Keratinocyte (primary cell): ENCODE data around the gene ARID5A. TPM values are rescaled to one million over a fixed set of nuclear protein-coding genes. Genes with fewer than 3 reads are reported as not detected.

Experiments used
- DNase-seq: peaks from one replicate; pipeline ENCODE4 v3.0.0-alpha.2; 2011; ENCODE audit warnings: low read depth, missing footprints, low spot score
- FAIRE-seq: peaks from 2 replicates; lab custom pipeline; 2011; peaks lifted over from hg19 to GRCh38; lab: Jason Lieb, UNC
- H2AFZ ChIP-seq: 2 replicates; pipeline ENCODE4 v1.6.0; 2012; ENCODE audit warnings: low read length, control low read depth, inconsistent platforms; ENCODE audit not compliant: control insufficient read depth
- H3K27ac ChIP-seq: 2 replicates; pipeline ENCODE4 v1.5.1; 2011; ENCODE audit warnings: low read length; ENCODE audit not compliant: control insufficient read depth, insufficient read depth
- H3K27me3 ChIP-seq: 3 replicates; pipeline ENCODE4 v1.6.0; 2011; ENCODE audit warnings: low read length; ENCODE audit not compliant: control insufficient read depth, insufficient read depth; ENCODE audit errors: extremely low read depth
- H3K36me3 ChIP-seq, 2 experiments: 2 replicates in 1 of 2; 3 replicates in 1 of 2; pipeline ENCODE4 v1.5.1; 2011; ENCODE audit warnings: low read length in 2 of 2, mild to moderate bottlenecking in 1 of 2; ENCODE audit not compliant: control insufficient read depth in 2 of 2, insufficient read depth in 2 of 2; ENCODE audit errors: extremely low read depth in 1 of 2
- H3K4me1 ChIP-seq: 3 replicates; pipeline ENCODE4 v1.5.1; 2011; ENCODE audit warnings: low read length; ENCODE audit not compliant: control insufficient read depth, insufficient read depth; ENCODE audit errors: extremely low read depth
- H3K4me2 ChIP-seq: 3 replicates; pipeline ENCODE4 v1.6.0; 2011; ENCODE audit warnings: low read depth, low read length; ENCODE audit not compliant: control insufficient read depth, insufficient read depth; ENCODE audit errors: extremely low read depth
- H3K4me3 ChIP-seq, 3 experiments: fragments of 200-600 bp in 1 of 3; sonication (generic) in 1 of 3; 2 replicates in 2 of 3; 3 replicates in 1 of 3; pipeline ENCODE4 v1.5.1; 2011 to 2016; ENCODE audit warnings: low read length in 3 of 3, mild to moderate bottlenecking in 3 of 3, control low read depth in 2 of 3, inconsistent platforms in 1 of 3, low read depth in 1 of 3, mixed read lengths in 1 of 3, mixed run types in 1 of 3, moderate library complexity in 1 of 3; ENCODE audit not compliant: control insufficient read depth in 2 of 3, insufficient read depth in 2 of 3; ENCODE audit errors: extremely low read depth in 1 of 3
- H3K79me2 ChIP-seq: 2 replicates; pipeline ENCODE4 v1.6.0; 2012; ENCODE audit warnings: low read length; ENCODE audit not compliant: control insufficient read depth, insufficient read depth
- H3K9ac ChIP-seq: 3 replicates; pipeline ENCODE4 v1.6.0; 2011; ENCODE audit warnings: low read length; ENCODE audit not compliant: control insufficient read depth, insufficient read depth; ENCODE audit errors: extremely low read depth
- H3K9me1 ChIP-seq: 3 replicates; pipeline ENCODE4 v1.6.0; 2011; ENCODE audit warnings: low read length; ENCODE audit not compliant: control insufficient read depth, insufficient read depth; ENCODE audit errors: extremely low read depth
- H3K9me3 ChIP-seq: 2 replicates; pipeline ENCODE4 v1.5.1; 2012; ENCODE audit warnings: low read depth, low read length; ENCODE audit not compliant: control insufficient read depth
- H4K20me1 ChIP-seq: 3 replicates; pipeline ENCODE4 v1.6.0; 2011; ENCODE audit warnings: low read length; ENCODE audit not compliant: control insufficient read depth, insufficient read depth; ENCODE audit errors: extremely low read depth
- EZH2 ChIP-seq: IDR thresholded peaks from one replicate; pipeline ENCODE4 v1.6.1; 2012; ENCODE audit warnings: inconsistent platforms, mild to moderate bottlenecking, low read length, moderate library complexity
- dilution Hi-C: fragments of 300-500 bp; cut with MboI; formaldehyde crosslinking; loops from one replicate; pipeline ENCODE4 v1.7.0; 2020; ENCODE audit warnings: low sequenced_read_pairs; ENCODE audit not compliant: extremely low pct_ligation_motif_present
- polyA plus RNA-seq, 5 experiments: library from polyadenylated mRNA; depleted of rRNA in 3 of 5; stranded (reverse) in 3 of 5; stranded (forward) in 1 of 5; unstranded in 1 of 5; fragments of >200 nt; gene quantifications; 1 replicate in 1 of 5; 2 replicates in 3 of 5; 3 replicates in 1 of 5; pipeline versions ENCODE4 v1.2.1 to v1.2.3, GENCODE V29; 2011 to 2012; ENCODE audit warnings: missing spikeins in 2 of 5, low read depth in 1 of 5, low replicate concordance in 1 of 5
- TF ChIP-seq, protein P1 (sequence below), 3 experiments: IDR thresholded peaks in 1 of 3; conservative IDR thresholded peaks in 1 of 3; optimal IDR thresholded peaks in 1 of 3; 2 replicates in 2 of 3; 3 replicates in 1 of 3; pipeline versions ENCODE3 to v1.5.1; 2011; ENCODE audit warnings: low read length in 3 of 3, mild to moderate bottlenecking in 3 of 3, moderate library complexity in 2 of 3, control low read depth in 1 of 3, inconsistent platforms in 1 of 3; ENCODE audit not compliant: insufficient read depth in 2 of 3; ENCODE audit errors: extremely low read depth in 1 of 3

ARID5A gene
- polyA plus RNA-seq, 1 donor (not counting 4 experiments of a cell fraction or from before 2014, with no cell fraction given), result 1.6 TPM

DNA sequence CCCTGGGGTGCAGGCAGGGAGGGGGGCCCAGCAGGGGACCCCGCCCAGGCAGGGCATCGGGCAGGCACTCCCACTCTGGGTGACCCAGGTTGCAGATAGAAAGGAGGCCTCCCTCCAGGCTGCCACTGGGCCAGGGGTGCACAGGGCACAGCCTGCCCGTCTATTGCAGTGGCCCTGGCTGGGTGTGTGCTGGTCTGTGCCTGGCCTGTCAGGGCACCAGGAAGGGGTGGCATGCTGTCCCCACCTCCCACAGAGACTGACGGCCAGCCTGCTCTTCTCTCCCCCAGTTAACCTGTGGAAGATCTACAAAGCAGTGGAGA, 12.9 kb downstream of the ARID5A start:
- DNase-seq, result no peak

DNA sequence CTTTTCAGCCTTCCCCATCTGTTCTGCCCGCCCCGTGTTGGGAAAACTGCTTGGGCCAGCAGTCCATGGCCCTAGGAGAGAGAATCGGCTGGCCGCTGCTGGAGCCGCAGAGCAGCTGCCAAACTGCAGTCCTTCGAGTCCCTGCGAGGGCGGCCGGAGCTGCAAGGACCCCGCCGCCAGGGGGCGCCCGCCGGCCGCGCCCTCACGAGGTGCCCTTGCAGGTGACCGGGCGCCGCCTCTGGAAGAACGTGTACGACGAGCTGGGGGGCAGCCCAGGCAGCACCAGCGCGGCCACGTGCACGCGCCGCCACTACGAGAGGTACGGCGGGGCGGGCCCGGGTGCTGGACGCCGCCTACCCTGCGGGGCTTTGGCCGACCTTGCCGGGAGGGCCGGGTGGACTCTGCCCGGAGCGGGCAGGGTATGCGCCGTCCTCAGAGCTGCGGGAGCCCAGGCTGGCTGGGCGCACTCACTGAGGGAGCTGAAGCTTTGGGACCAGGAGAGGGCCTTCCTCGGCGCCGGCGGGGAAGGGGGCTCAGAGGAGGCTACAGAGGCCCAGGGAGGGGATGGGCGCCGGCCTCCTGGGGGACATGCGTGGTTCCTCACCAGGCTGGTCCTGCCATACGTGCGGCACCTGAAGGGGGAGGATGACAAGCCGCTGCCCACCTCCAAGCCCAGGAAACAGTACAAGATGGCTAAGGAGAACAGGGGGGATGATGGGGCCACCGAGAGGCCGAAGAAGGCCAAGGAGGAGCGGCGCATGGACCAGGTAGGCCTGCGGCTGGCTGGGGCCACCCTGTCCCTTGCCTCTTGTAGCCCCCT, 13.6 kb downstream of the ARID5A start:
- no peak overlapping the region for H3K27ac ChIP-seq
- H3K79me2 ChIP-seq, result no peaks in the 10 kb centered on the region
- no peaks in the 10 kb centered on the region for H3K36me3 ChIP-seq
- no peak for FAIRE-seq
- no peaks in the 10 kb centered on the region for H3K9me3 ChIP-seq
- no peak overlapping the region for H2AFZ ChIP-seq
- no peak overlapping the region for H3K4me2 ChIP-seq
- H3K9me1 ChIP-seq, result no peaks in the 10 kb centered on the region
- no peaks in the 10 kb centered on the region for H3K27me3 ChIP-seq
- peaks cover 3% of the 10 kb centered on the region for H3K4me1 ChIP-seq
- no peak overlapping the region for H3K9ac ChIP-seq
- no peak overlapping the region for H3K4me3 ChIP-seq
- no peaks in the 10 kb centered on the region for H4K20me1 ChIP-seq
- TF ChIP-seq, protein P1, sequence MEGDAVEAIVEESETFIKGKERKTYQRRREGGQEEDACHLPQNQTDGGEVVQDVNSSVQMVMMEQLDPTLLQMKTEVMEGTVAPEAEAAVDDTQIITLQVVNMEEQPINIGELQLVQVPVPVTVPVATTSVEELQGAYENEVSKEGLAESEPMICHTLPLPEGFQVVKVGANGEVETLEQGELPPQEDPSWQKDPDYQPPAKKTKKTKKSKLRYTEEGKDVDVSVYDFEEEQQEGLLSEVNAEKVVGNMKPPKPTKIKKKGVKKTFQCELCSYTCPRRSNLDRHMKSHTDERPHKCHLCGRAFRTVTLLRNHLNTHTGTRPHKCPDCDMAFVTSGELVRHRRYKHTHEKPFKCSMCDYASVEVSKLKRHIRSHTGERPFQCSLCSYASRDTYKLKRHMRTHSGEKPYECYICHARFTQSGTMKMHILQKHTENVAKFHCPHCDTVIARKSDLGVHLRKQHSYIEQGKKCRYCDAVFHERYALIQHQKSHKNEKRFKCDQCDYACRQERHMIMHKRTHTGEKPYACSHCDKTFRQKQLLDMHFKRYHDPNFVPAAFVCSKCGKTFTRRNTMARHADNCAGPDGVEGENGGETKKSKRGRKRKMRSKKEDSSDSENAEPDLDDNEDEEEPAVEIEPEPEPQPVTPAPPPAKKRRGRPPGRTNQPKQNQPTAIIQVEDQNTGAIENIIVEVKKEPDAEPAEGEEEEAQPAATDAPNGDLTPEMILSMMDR (optimal IDR thresholded peaks at IDR 0.05 in 1 of 3, IDR thresholded peaks at IDR 0.05 in 1 of 3, conservative IDR thresholded peaks at IDR 0.05 in 1 of 3; ENCODE audit: extremely low read depth in 1 of 3, insufficient read depth in 2 of 3, low read length in 3 of 3), result peak in 1 of 3 experiments; percentile 45
- no peak for TF ChIP-seq EZH2
- dilution Hi-C loops, result no loop called here
- no peak for DNase-seq

More for the DNA sequence above, 12.9 kb downstream of the ARID5A start:
- Histone ChIP-seq H3K36me3 (no peaks in the 10 kb centered on the region), H3K9ac (no peak overlapping the region), H4K20me1 (no peaks in the 10 kb centered on the region), H3K4me2 (no peak overlapping the region), H3K9me3 (no peaks in the 10 kb centered on the region), H3K4me3 (no peak overlapping the region), H3K9me1 (no peaks in the 10 kb centered on the region), H3K79me2 (no peaks in the 10 kb centered on the region), H3K27me3 (no peaks in the 10 kb centered on the region), H3K4me1 (peaks cover under 1% of the 10 kb centered on the region), H2AFZ (no peak overlapping the region), H3K27ac (no peak overlapping the region)
- TF ChIP-seq, protein P1 (optimal IDR thresholded peaks at IDR 0.05 in 1 of 3, IDR thresholded peaks at IDR 0.05 in 1 of 3, conservative IDR thresholded peaks at IDR 0.05 in 1 of 3; ENCODE audit: extremely low read depth in 1 of 3, insufficient read depth in 2 of 3, low read length in 3 of 3), result no peak
- TF ChIP-seq EZH2, result no peak
- FAIRE-seq, result no peak
- dilution Hi-C loops, result no loop called here
